ENCODE data around the gene RAB23. TPM values are rescaled to one million over a fixed set of nuclear protein-coding genes. Genes with fewer than 3 reads are reported as not detected.
A peak's percentile ranks its signal among the peaks of the same experiment; 100 is the strongest.
"Not testable (repeated sequence)": the region's sequence is repeated elsewhere in the genome, so short reads cannot be mapped to it uniquely, and the experiment has no call there.

RAB23 gene
- total RNA-seq, 1 donor from 2014 or later = 3.0 TPM

DNA sequence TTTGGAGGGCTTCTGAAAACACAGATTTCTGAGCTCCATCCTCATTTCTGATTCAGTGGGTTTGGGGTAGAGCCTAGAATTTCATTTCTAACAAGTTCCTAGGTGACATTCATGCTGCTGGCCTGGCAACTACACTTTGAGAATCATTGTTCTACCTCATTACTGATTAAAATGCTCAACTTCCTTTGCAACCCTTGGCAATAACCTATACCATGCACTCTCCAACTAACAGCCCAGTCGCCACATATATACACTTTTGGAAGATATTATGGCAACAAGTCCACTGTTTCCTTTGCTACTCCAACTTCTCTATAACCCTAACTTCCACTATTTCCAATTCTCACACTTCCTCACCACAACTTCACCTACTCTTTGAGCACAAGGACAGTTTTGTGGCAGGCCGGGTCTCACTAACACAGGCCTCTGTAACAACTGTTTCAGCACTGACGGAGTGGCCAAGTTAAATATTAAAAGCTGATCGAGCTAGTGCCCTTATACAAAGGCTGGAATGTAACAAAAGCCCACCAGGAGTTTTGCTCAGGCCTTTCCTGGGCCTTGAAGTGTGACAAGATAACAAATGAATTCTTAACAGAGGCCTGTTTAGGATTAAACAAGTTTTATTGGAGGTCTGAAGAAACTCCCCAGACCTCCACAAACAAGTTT is 32.1 kb upstream of the RAB23 start:
- no peaks in the 10 kb centered on the region for H3K36me3 Mint-ChIP-seq (ENCODE audit: low read depth)
- peaks cover 2% of the 10 kb centered on the region for H3K4me1 Mint-ChIP-seq
- intact Hi-C loops (cut with micrococcal nuclease) = no loop called here
- no peak for DNase-seq
- H3K4me3 Mint-ChIP-seq = no peak overlapping the region
- H3K9me3 Mint-ChIP-seq = no peaks in the 10 kb centered on the region
- no peaks in the 10 kb centered on the region for H3K27me3 Mint-ChIP-seq
- no peak overlapping the region for H3K27ac Mint-ChIP-seq

DNA sequence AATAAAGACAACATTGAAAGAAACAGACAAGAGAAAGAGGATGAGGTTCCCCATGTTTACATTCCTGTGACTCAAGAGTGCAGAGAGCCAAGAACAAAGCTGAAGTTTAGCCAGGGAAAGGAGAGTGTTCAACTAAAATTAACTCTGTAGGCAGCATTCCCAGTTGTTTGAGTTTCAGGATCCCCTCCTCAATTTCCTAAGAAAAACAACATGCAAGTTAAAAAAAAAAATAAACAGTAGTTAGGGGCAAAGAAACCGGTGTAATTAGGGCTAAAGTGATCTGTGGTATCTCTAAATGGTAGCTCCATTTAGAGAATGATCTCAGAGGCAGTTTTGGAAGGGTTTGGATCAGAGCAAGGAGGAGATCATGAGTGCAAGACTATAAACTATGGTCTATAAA is 30.9 kb upstream of the RAB23 start:
- Mint-ChIP-seq H3K27me3 (no peaks in the 10 kb centered on the region), H3K36me3 (ENCODE audit: low read depth) (no peaks in the 10 kb centered on the region), H3K4me1 (peaks cover 2% of the 10 kb centered on the region), H3K27ac (no peak overlapping the region), H3K9me3 (no peaks in the 10 kb centered on the region), H3K4me3 (no peak overlapping the region)
- intact Hi-C loops (cut with micrococcal nuclease) = no loop called here
- no peak for DNase-seq

DNA sequence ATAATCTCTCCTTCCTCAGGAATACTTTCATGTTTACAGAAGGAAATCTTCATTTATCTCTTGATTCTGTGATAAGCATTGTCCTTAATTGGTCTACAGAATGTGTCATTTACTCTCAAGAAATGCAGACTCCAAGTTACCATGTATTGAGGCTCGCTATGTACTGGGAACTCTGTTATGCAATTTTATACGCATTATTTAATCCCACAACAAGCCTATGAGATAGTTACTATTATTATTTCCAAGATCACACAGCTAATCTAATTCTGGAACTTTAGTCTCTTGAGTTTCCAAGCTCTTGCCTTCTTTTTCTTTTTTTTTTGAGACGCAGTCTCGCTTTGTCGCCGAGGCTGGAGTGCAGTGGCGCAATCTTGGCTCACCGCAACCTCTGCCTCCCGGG is 30.0 kb upstream of the RAB23 start:
- no peaks in the 10 kb centered on the region for H3K9me3 Mint-ChIP-seq
- H3K27ac Mint-ChIP-seq = no peak overlapping the region
- H3K27me3 Mint-ChIP-seq = no peaks in the 10 kb centered on the region
- H3K4me1 Mint-ChIP-seq = peaks cover 2% of the 10 kb centered on the region
- H3K36me3 Mint-ChIP-seq (ENCODE audit: low read depth) = no peaks in the 10 kb centered on the region
- intact Hi-C loops (cut with micrococcal nuclease) = no loop called here
- DNase-seq = no peak
- no peak overlapping the region for H3K4me3 Mint-ChIP-seq

DNA sequence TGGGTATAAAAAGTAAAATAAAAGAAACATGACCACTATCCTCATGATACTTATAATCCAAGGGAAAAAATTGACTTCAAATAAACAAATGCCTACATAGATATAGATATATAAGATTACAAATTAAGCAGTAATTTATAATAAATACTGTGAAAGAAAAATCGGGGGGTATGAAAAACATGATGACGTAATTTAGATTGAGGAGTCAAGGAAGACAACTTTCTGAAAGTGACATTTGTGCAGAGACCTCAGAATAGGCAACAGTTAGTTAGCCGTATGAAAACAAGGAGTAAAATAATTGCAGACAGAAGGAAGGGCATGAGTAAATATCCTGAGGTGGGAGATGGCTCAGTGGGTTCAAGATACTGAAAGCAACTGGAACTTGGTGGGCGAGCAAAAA is 28.2 kb upstream of the RAB23 start:
- no peaks in the 10 kb centered on the region for H3K36me3 Mint-ChIP-seq (ENCODE audit: low read depth)
- no peaks in the 10 kb centered on the region for H3K9me3 Mint-ChIP-seq
- H3K4me1 Mint-ChIP-seq = peaks cover 2% of the 10 kb centered on the region
- no peak for DNase-seq
- H3K27ac Mint-ChIP-seq = no peak overlapping the region
- H3K4me3 Mint-ChIP-seq = no peak overlapping the region
- intact Hi-C loops (cut with micrococcal nuclease) = no loop called here
- H3K27me3 Mint-ChIP-seq = no peaks in the 10 kb centered on the region

DNA sequence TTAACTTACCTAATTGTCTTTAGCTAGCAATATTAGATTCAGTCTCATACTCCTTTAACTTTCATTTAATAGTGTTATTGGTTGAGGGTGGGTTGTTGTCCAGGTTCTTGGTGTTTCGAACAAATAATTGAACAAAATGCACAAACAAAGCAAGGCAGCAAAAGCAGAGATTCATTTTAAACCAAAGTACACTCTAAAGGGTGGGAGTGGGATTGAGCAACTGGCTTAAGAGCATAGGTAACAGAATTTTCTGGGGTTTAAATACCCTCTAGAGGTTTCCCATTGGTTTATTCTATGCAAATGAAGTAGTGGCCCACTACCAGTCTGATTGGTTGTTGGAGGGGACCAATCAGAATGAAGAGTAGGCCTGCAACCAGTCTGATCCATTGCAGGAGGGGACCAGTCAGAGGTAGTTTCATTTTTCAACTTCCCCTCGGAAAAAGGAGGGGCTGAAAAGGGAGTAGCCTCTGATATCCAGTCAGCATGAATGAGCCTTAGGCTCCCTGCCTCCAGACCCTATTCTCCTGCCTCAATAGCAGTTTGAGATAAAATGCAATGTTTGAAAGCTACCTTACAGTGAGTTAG is 26.3 kb upstream of the RAB23 start:
- no peak for DNase-seq
- Mint-ChIP-seq H3K27ac (no peak overlapping the region), H3K4me3 (no peak overlapping the region), H3K4me1 (peaks cover 2% of the 10 kb centered on the region), H3K27me3 (no peaks in the 10 kb centered on the region), H3K9me3 (no peaks in the 10 kb centered on the region), H3K36me3 (ENCODE audit: low read depth) (no peaks in the 10 kb centered on the region)
- intact Hi-C loops (cut with micrococcal nuclease) = no loop called here

DNA sequence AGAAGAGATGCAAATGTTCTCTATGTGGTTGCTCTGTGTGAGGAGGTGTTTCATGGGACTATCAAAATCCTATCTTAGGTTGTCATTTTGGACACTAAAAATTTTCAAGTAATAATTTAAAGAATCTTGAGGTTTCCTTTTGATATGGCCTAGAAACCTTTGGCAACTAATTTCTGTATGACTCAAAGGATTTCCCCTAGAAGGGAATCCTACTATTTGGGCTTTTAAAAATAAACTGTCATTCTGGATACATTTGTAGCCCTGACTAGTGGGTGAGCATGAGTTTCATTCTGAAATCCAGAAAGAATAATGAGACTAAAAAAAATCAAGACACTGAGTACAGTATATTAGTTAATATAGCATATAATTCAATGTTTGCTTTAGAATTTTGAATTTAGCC is 25.5 kb upstream of the RAB23 start:
- H3K4me1 Mint-ChIP-seq = peaks cover 2% of the 10 kb centered on the region
- no peaks in the 10 kb centered on the region for H3K9me3 Mint-ChIP-seq
- no peaks in the 10 kb centered on the region for H3K36me3 Mint-ChIP-seq (ENCODE audit: low read depth)
- intact Hi-C loops (cut with micrococcal nuclease) = no loop called here
- no peaks in the 10 kb centered on the region for H3K27me3 Mint-ChIP-seq
- no peak overlapping the region for H3K27ac Mint-ChIP-seq
- no peak for DNase-seq
- no peak overlapping the region for H3K4me3 Mint-ChIP-seq

DNA sequence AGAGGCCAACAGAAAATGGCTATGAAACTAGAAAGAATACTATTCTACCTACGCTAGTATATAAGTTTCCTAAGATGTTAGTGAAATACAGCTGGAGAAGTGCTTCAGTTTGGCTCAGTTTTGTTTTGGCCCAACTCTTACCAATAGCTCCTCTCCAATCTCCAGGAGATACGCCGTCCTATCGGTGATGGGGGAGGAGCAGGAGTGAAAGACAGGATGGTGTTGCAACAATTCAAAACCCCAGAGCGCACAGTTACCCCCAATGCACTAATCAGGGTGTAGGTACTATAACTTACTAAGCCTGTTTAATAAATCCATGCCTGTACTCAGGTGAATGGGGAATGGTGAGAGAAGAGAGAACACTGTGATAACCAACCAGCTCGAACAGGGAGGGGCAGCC is 24.2 kb upstream of the RAB23 start:
- H3K4me1 Mint-ChIP-seq = peaks cover 2% of the 10 kb centered on the region
- no peak overlapping the region for H3K4me3 Mint-ChIP-seq
- no peak for DNase-seq
- no peaks in the 10 kb centered on the region for H3K27me3 Mint-ChIP-seq
- H3K27ac Mint-ChIP-seq = no peak overlapping the region
- H3K9me3 Mint-ChIP-seq = no peaks in the 10 kb centered on the region
- intact Hi-C loops (cut with micrococcal nuclease) = no loop called here
- no peaks in the 10 kb centered on the region for H3K36me3 Mint-ChIP-seq (ENCODE audit: low read depth)

DNA sequence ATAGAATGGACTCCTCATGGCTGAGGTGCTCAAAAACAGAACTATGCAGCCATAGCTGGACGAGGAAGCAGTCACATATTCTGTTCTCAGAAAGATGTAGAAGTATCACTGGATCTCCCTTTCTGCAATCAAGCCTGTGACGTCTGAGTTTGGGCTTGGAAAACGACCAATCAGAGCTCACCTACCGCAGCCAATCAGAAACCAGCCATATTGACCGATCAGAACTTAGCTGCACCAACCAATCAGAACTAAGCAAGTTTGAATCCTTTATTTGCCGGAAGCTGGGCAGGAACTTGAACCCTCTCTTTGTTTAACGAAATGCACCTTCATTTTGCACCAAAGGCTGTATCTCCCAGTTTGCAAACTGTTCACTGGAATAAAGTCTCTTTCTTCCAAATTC is 21.8 kb upstream of the RAB23 start:
- DNase-seq = no peak
- H3K4me3 Mint-ChIP-seq = no peak overlapping the region
- no peaks in the 10 kb centered on the region for H3K36me3 Mint-ChIP-seq (ENCODE audit: low read depth)
- H3K27ac Mint-ChIP-seq = no peak overlapping the region
- no peaks in the 10 kb centered on the region for H3K4me1 Mint-ChIP-seq
- peaks cover 1% of the 10 kb centered on the region for H3K27me3 Mint-ChIP-seq
- intact Hi-C loops (cut with micrococcal nuclease) = no loop called here
- no peaks in the 10 kb centered on the region for H3K9me3 Mint-ChIP-seq

DNA sequence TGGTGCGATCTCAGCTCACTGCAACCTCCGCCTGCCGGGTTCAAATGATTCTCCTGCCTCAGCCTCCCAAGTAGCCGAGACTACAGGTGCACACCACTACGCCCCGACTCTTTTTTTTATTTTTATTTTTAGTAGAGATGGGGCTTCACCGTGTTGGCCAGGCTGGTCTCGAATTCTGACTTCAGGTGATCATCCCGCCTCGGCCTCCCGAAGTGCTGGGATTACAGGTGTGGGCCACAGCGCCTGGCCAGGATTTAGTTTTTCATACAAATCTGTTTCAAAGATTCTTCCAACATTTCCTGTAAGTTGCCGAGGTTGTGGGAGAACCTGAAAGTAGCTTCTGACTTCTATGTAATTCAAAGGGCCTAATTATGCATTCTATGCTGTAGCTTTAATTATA is 21.4 kb upstream of the RAB23 start:
- H3K4me3 Mint-ChIP-seq; H3K9me3 Mint-ChIP-seq; H3K4me1 Mint-ChIP-seq; DNase-seq; H3K27me3 Mint-ChIP-seq; H3K36me3 Mint-ChIP-seq (ENCODE audit: low read depth); H3K27ac Mint-ChIP-seq; intact Hi-C loops (cut with micrococcal nuclease): not testable (repeated sequence)

DNA sequence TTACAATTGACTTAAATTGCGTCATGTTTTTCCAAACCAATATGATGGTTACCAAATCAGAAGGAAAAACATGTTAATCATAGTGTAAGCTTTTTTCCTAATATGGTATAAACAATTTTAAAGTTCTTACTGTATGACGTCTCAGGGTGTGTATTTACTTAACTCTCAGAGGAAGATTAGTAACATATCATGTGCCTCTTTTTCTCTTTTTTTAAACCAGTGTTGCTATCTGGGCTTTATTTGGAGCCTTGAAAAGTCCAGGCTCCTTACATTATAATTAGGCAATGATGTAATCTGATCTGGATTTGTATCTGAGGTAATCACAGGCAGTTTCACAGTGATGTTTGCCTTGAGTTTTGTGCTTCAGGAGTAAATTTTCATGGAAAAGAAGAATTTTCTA is 20.4 kb upstream of the RAB23 start:
- H3K4me1 Mint-ChIP-seq = no peaks in the 10 kb centered on the region
- intact Hi-C loops (cut with micrococcal nuclease) = no loop called here
- H3K27ac Mint-ChIP-seq = no peak overlapping the region
- H3K36me3 Mint-ChIP-seq (ENCODE audit: low read depth) = no peaks in the 10 kb centered on the region
- H3K4me3 Mint-ChIP-seq = no peak overlapping the region
- peaks cover 7% of the 10 kb centered on the region for H3K27me3 Mint-ChIP-seq
- DNase-seq = no peak
- H3K9me3 Mint-ChIP-seq = no peaks in the 10 kb centered on the region

DNA sequence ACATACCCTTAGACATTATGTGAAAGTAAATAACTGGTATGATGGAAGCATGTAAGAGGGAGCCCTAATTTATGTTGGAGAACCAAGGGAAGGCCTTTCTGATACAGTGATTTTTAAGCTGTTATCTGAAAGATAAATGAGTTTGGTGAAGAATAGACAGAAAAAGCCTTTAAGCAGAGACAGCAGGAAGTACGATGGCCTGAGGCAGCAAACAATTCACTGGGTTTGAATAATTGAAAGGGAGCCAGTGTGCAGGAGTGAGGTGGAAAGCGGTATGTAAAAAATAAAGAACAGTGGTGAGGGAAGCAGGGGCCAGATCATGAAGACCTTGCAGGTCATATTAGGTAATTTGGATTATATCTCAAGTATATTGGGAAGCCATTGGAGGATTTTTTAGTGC is 4.1 kb upstream of the RAB23 start:
- H3K4me1 Mint-ChIP-seq = peaks cover 6% of the 10 kb centered on the region
- H3K4me3 Mint-ChIP-seq = no peak overlapping the region
- no peaks in the 10 kb centered on the region for H3K9me3 Mint-ChIP-seq
- H3K27me3 Mint-ChIP-seq = peaks cover 43% of the 10 kb centered on the region
- H3K36me3 Mint-ChIP-seq (ENCODE audit: low read depth) = peaks cover 1% of the 10 kb centered on the region
- no peak for DNase-seq
- intact Hi-C loops (cut with micrococcal nuclease) = loop anchor here (10.0 kb wide), 1 partner anchor 321 kb away; no protein-coding TSS in a partner anchor
- no peak overlapping the region for H3K27ac Mint-ChIP-seq

DNA sequence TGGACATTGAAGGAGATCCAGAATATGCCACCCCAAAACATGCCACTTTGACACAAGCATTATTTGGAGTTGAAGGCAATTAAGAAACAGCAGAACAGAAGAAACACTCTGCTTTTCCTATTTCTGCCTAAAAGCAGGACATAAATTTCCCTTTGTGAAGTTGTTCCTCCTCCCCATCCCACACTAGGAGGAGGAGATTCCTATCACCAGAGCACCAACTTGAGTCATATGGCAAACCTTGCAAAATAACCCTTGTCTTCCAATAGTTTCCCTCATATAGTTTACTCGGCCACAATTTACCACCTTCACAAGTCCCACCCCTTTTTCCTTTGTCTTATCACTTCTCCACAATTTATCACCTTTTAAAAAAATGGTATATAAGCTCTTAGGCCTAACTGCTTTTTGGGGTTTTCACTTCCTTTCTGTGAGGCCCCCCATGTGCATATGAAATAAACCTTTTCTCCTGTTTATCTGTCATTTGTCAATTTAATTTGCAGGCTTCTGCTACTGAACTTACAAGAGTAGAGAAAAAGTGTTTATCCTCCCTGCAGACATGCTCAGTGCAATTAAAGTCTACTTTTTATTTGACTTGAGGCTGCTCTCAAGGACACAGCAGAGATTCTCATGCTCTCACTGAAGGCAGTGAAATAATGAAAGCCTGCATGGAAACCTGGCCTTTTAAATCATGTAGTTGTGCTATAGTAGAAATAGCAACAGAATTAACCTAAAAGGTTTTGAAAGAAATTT is 2.8 kb upstream of the RAB23 start:
- no peak for DNase-seq
- Mint-ChIP-seq H3K4me1 (peaks cover 11% of the 10 kb centered on the region), H3K36me3 (ENCODE audit: low read depth) (peaks cover 4% of the 10 kb centered on the region), H3K27me3 (peaks cover 44% of the 10 kb centered on the region), H3K27ac (no peak overlapping the region), H3K4me3 (no peak overlapping the region), H3K9me3 (no peaks in the 10 kb centered on the region)
- intact Hi-C loops (cut with micrococcal nuclease) = loop anchor here (5.0 to 10.0 kb wide), 2 partner anchors 268 to 320 kb away; partner anchors contain the start of gene BEND6

DNA sequence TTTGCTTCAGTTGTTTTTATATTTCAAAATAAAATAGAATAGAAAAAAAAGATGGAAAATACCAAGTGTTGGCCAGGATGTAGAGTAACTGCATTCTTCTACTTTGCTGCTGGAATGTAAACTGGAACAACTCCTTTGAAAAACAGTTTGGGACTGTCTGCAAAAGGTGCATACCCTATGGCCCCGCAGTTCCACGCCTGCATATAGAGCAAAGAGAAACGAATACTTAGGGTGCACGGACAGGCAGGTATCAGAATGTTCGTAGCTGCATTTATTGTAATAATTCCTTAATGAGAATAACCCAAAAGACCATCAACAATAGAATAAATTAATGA is 603 bp upstream of the RAB23 start:
- peaks cover 4% of the 10 kb centered on the region for H3K36me3 Mint-ChIP-seq (ENCODE audit: low read depth)
- H3K9me3 Mint-ChIP-seq = no peaks in the 10 kb centered on the region
- DNase-seq = peak; percentile 67
- H3K27ac Mint-ChIP-seq = no peak overlapping the region
- intact Hi-C loops (cut with micrococcal nuclease) = loop anchor here (1.0 to 10.0 kb wide), 6 partner anchors 50 to 318 kb away; partner anchors contain the start of genes BAG2, BEND6, KIAA1586 and ZNF451
- peaks cover 37% of the 10 kb centered on the region for H3K27me3 Mint-ChIP-seq
- peak overlapping the region; percentile 93 for H3K4me3 Mint-ChIP-seq
- peaks cover 11% of the 10 kb centered on the region for H3K4me1 Mint-ChIP-seq

DNA sequence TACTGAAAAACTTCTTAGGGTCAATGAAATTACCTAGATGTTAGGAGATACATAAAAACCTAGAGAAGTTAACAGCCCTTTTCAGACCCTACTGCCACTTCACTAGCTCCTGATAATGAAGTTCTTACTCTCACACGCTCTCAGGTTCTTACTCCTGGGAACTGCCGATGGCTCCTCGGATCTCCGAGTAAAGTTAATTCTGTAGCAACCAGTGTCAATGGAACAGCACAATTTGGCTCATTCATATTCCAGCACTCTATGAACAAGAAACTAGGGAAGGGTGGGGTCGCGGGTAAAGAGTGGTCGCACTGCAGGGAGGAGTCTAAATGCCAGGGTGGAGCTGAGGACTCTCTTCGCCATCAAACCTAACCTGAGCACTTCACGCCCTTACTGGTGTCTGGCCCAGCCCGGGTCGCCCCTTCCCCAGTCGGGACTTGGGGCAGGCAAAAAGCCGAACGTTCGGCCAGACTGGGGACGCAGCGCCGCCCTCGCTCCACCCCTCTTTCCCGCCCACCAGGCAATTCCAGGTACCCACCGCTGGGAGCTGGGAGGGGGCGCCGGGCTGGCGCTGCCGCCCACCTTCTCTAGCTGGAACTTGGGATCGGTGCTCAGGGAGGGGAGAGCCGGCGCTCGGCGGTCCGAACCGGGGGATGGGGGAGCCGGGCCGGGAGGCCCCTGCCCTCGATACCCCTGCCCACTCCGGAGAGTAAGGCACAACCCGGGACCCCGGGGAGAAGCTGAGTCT is 744 bp downstream of the RAB23 start:
- peak; percentile 86 for DNase-seq
- H3K27ac Mint-ChIP-seq = peak overlapping the region; percentile 44
- peaks cover 19% of the 10 kb centered on the region for H3K4me1 Mint-ChIP-seq
- H3K9me3 Mint-ChIP-seq = no peaks in the 10 kb centered on the region
- peaks cover 4% of the 10 kb centered on the region for H3K36me3 Mint-ChIP-seq (ENCODE audit: low read depth)
- intact Hi-C loops (cut with micrococcal nuclease) = loop anchor here (5.0 to 10.0 kb wide), 2 partner anchors 264 to 317 kb away; partner anchors contain the start of gene BEND6
- peak overlapping the region; percentile 93 for H3K4me3 Mint-ChIP-seq
- H3K27me3 Mint-ChIP-seq = peaks cover 35% of the 10 kb centered on the region
